Activated naive CD4-positive, alpha-beta T cell treated with anti-CD3 and anti-CD28 coated beads, Interleukin-2, amount 50 U/mL, for 72 hours (primary cell): ENCODE measurements around the gene FAM9C. TPM values are rescaled to one million over a fixed set of nuclear protein-coding genes. Genes with fewer than 3 reads are reported as not detected.
"Not testable (repeated sequence)": the region's sequence is repeated elsewhere in the genome, so short reads cannot be mapped to it uniquely, and the experiment has no call there.

Experiments used
- ATAC-seq, 2 donors: fragments of 150-1000 bp; cut with Tn5 transposase; 2 replicates each; pipeline ENCODE4 v1.10.0; 2021; ENCODE audit warnings: mild to moderate bottlenecking in 2 of 2, moderate library complexity in 2 of 2
- DNase-seq, 2 donors: peaks; one replicate each; pipeline ENCODE4 v3.0.0; 2021 to 2022; ENCODE audit warnings: low spot score in 2 of 2
- H3K27ac Mint-ChIP-seq, 2 donors: one replicate each; pipeline ENCODE4 v1.8.0; 2022; ENCODE audit warnings: mild to moderate bottlenecking in 2 of 2, mixed read lengths in 2 of 2
- H3K36me3 Mint-ChIP-seq, 2 donors: one replicate each; pipeline ENCODE4 v1.8.0; 2022; ENCODE audit warnings: mixed read lengths in 2 of 2
- H3K9me3 Mint-ChIP-seq, 2 donors: one replicate each; pipeline ENCODE4 v1.8.0; 2022; ENCODE audit warnings: mixed read lengths in 2 of 2
- total RNA-seq, 2 donors: library from RNA; stranded (reverse); gene quantifications; one replicate each; pipeline ENCODE4 v1.2.3, GENCODE V29; 2022

Gene FAM9C
- total RNA-seq, 2 donors from 2014 or later: 0.41 TPM; not detected in 1

GRCh38 chrX:13028871-13029636 lies 15.4 kb downstream of the FAM9C start:
- DNase-seq (no peak), ATAC-seq (peak in 1 of 2 donors; percentile 47)

GRCh38 chrX:13026877-13027652 lies 17.4 kb downstream of the FAM9C start:
- Mint-ChIP-seq H3K36me3 (peaks cover 7 to 12% of the 10 kb centered on the region in 2 donors), H3K27ac (peak overlapping the region; percentile 16 to 67), H3K9me3 (peaks cover 0 to 7% of the 10 kb centered on the region in 2 donors)
- ATAC-seq: no peak
- no peak for DNase-seq

More at GRCh38 chrX:13028871-13029636, 15.4 kb downstream of the FAM9C start:
- Mint-ChIP-seq H3K36me3 (peaks cover 7 to 12% of the 10 kb centered on the region in 2 donors), H3K27ac (peak overlapping the region; percentile 29 to 89), H3K9me3 (peaks cover 0 to 7% of the 10 kb centered on the region in 2 donors)

- DNase-seq: no peak
- Mint-ChIP-seq H3K27ac (peak overlapping the region in 1 of 2 donors; percentile 88), H3K9me3 (peaks cover 0 to 7% of the 10 kb centered on the region in 2 donors), H3K36me3 (peaks cover 7 to 12% of the 10 kb centered on the region in 2 donors)
- ATAC-seq: no peak
These were observed 19.4 kb downstream of the FAM9C start for GRCh38 chrX:13024986-13025385.

GRCh38 chrX:13023979-13024378 lies 20.4 kb downstream of the FAM9C start:
- ATAC-seq (no peak), DNase-seq (no peak)
- peaks cover 7 to 12% of the 10 kb centered on the region in 2 donors for H3K36me3 Mint-ChIP-seq
- peak overlapping the region; percentile 10 to 59 for H3K27ac Mint-ChIP-seq
- H3K9me3 Mint-ChIP-seq: peaks cover 0 to 7% of the 10 kb centered on the region in 2 donors

- Mint-ChIP-seq H3K36me3 (peaks cover 7 to 12% of the 10 kb centered on the region in 2 donors), H3K27ac (peak overlapping the region; percentile 10 to 59), H3K9me3 (peaks cover 0 to 7% of the 10 kb centered on the region in 2 donors)
- ATAC-seq (peak; percentile 37 to 69), DNase-seq (no peak)
These were observed 20.9 kb downstream of the FAM9C start for GRCh38 chrX:13023567-13023966.

- Mint-ChIP-seq H3K27ac (peak overlapping the region in 1 of 2 donors; percentile 44), H3K36me3 (peaks cover 9 to 12% of the 10 kb centered on the region in 2 donors), H3K9me3 (peaks cover 0 to 7% of the 10 kb centered on the region in 2 donors)
- ATAC-seq (peak in 1 of 2 donors; percentile 44), DNase-seq (no peak)
These were observed 21.5 kb downstream of the FAM9C start for GRCh38 chrX:13022926-13023325.

- ATAC-seq, DNase-seq, H3K36me3 Mint-ChIP-seq, H3K9me3 Mint-ChIP-seq, H3K27ac Mint-ChIP-seq: not testable (repeated sequence)
These were observed 27.7 kb downstream of the FAM9C start for GRCh38 chrX:13016731-13017130.

GRCh38 chrX:13015536-13016236 lies 28.7 kb downstream of the FAM9C start:
- Mint-ChIP-seq H3K36me3 (peaks cover 6 to 15% of the 10 kb centered on the region in 2 donors), H3K27ac (no peak overlapping the region), H3K9me3 (no peaks in the 10 kb centered on the region)
- DNase-seq (no peak), ATAC-seq (no peak)

GRCh38 chrX:13014111-13015096 lies 30.0 kb downstream of the FAM9C start:
- no peaks in the 10 kb centered on the region for H3K9me3 Mint-ChIP-seq
- H3K36me3 Mint-ChIP-seq: peaks cover 6 to 21% of the 10 kb centered on the region in 2 donors
- peak overlapping the region; percentile 77 to 87 for H3K27ac Mint-ChIP-seq
- DNase-seq: no peak
- ATAC-seq: peak; percentile 39

GRCh38 chrX:13013363-13014110 lies 30.9 kb downstream of the FAM9C start:
- ATAC-seq (peak; percentile 93 to 96), DNase-seq (no peak)
- Mint-ChIP-seq H3K36me3 (peaks cover 6 to 21% of the 10 kb centered on the region in 2 donors), H3K9me3 (no peaks in the 10 kb centered on the region), H3K27ac (peak overlapping the region; percentile 77 to 87)

- DNase-seq (no peak), ATAC-seq (no peak)
- Mint-ChIP-seq H3K36me3 (peaks cover 6 to 15% of the 10 kb centered on the region in 2 donors), H3K9me3 (no peaks in the 10 kb centered on the region), H3K27ac (no peak overlapping the region)
These were observed 33.9 kb downstream of the FAM9C start for GRCh38 chrX:13010546-13010945.

- DNase-seq: no peak
- Mint-ChIP-seq H3K36me3 (peaks cover 6 to 15% of the 10 kb centered on the region in 2 donors), H3K27ac (no peak overlapping the region), H3K9me3 (no peaks in the 10 kb centered on the region)
- no peak for ATAC-seq
These were observed 34.6 kb downstream of the FAM9C start for GRCh38 chrX:13009844-13010243.

- no peak for DNase-seq
- no peak for ATAC-seq
- Mint-ChIP-seq H3K27ac (no peak overlapping the region), H3K36me3 (peaks cover 6 to 15% of the 10 kb centered on the region in 2 donors), H3K9me3 (no peaks in the 10 kb centered on the region)
These were observed 35.1 kb downstream of the FAM9C start for GRCh38 chrX:13009273-13009672.

GRCh38 chrX:13008851-13009250 lies 35.6 kb downstream of the FAM9C start:
- DNase-seq: no peak
- Mint-ChIP-seq H3K36me3 (peaks cover 6 to 15% of the 10 kb centered on the region in 2 donors), H3K9me3 (no peaks in the 10 kb centered on the region), H3K27ac (no peak overlapping the region)
- ATAC-seq: no peak

- DNase-seq: no peak
- H3K36me3 Mint-ChIP-seq: peaks cover 1 to 15% of the 10 kb centered on the region in 2 donors
- no peak overlapping the region for H3K27ac Mint-ChIP-seq
- H3K9me3 Mint-ChIP-seq: no peaks in the 10 kb centered on the region
- no peak for ATAC-seq
These were observed 36.3 kb downstream of the FAM9C start for GRCh38 chrX:13008189-13008533.
